ENCODE measurements around the gene MTFP1. TPM values are rescaled to one million over a fixed set of nuclear protein-coding genes. Genes with fewer than 3 reads are reported as not detected.
A peak's percentile ranks its signal among the peaks of the same experiment; 100 is the strongest.

MTFP1 gene, protein sequence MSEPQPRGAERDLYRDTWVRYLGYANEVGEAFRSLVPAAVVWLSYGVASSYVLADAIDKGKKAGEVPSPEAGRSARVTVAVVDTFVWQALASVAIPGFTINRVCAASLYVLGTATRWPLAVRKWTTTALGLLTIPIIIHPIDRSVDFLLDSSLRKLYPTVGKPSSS
- total RNA-seq (2014; rRNA removed; shearing (Covaris generic)) = 46.2 and 48.6 TPM in 2 replicates

DNA sequence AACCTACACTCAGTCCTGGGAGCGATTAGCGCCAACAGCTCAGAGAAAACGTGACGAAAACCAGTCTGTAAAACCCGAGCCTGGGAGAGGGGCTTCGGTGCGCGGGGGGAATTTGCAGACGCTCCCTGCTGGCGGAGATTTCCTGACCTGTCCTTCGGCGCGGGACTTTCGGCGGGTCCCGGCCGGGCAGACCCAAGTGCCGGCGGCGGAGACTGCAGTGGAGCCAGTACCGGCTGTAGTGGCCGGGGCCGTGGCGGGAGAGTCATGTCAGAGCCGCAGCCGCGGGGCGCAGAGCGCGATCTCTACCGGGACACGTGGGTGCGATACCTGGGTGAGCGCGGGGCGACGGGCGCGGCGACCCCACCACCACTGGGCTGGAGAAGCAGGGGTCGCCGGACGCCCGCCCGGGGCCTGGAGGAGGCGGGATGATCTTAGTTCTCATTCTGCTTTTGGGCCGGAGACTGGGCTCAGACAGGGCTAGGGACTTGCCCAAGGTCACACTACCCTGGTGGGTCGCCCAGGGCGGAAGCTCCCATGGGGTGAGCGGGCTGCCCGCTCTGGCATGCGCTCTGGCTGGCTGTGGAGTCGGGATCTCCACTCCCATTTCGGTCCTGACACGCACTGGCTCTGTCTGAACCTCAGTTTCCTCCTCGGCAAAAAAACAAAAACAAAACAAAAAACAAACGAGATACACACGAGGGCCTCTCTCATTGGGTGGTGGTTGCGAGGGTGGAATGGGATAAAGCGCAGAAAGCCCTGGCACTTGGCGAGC lies at the start of gene MTFP1:
MTFP1 (plus strand) TSS at position 153 of the 772 bp plus-strand sequence; CDS start at position 265, 112 bp downstream.
- H3K27me3 ChIP-seq (replicated peaks) = no peaks in the 10 kb centered on the region
- peak within 1 kb of the TSS; percentile 52 for H3K27ac ChIP-seq
- H3K9me3 ChIP-seq (replicated peaks) = no peaks in the 10 kb centered on the region
- peak; percentile 76 for DNase-seq (ENCODE audit: low read depth in 1 of 2, low spot score in 2 of 2)
- peaks cover 51% of the 10 kb centered on the region for H3K4me1 ChIP-seq (replicated peaks)
- H3K4me3 ChIP-seq = peak within 1 kb of the TSS; percentile 64
- peaks cover 19% of the 10 kb centered on the region; the same call in 1 of the 2 replicates for H3K36me3 ChIP-seq

DNA sequence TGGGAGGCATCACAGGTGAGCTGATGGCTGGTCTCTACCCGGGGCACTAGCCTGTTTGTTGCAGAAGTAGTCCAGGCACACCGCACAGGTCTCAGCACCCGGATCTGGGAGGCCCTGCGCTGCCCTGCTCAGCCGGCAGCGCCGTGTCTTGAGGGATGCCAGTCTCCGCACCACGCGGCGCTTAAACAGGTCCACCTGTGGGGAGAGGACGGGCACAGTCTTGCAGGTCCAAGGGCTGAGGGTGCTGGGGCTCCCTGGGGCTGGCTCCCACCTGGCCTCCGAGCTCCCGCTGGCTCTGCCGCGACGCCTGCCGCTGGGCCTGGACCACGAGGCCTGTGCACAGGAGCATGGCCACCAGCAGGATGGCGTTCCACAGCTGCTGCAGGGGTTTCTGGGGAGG lies 45.6 kb upstream of the MTFP1 start:
- H3K36me3 ChIP-seq = 0 out of 2 replicates have a peak, but pooled peaks cover 3% of the 10 kb centered on the region
- H3K4me1 ChIP-seq (replicated peaks) = no peaks in the 10 kb centered on the region
- no peak overlapping the region for H3K4me3 ChIP-seq
- H3K27me3 ChIP-seq (replicated peaks) = no peaks in the 10 kb centered on the region
- no peaks in the 10 kb centered on the region for H3K9me3 ChIP-seq (replicated peaks)
- no peak overlapping the region for H3K27ac ChIP-seq
- no peak for DNase-seq (ENCODE audit: low read depth in 1 of 2, low spot score in 2 of 2)

DNA sequence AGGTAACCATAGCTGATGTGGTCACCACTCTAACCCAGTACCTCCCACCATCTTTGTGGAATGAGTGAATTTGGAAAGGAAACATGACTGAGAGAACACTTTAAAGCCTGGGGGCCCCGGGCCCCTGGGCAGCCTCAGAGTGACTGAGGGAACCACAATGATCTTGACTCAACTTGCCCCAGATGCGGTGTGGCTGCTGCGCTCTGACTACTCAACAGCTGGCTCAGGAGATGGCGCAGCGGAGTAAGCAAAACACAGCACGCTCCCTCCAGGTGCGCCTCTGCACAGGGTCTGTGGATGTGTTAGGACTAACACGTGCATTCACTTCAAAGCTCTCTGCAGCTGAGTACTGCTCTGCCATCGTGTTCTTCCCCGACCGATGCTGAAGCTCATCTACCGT lies 44.3 kb upstream of the MTFP1 start:
- H3K36me3 ChIP-seq = 0 out of 2 replicates have a peak, but pooled peaks cover 3% of the 10 kb centered on the region
- H3K27me3 ChIP-seq (replicated peaks) = no peaks in the 10 kb centered on the region
- no peaks in the 10 kb centered on the region for H3K9me3 ChIP-seq (replicated peaks)
- no peak overlapping the region for H3K4me3 ChIP-seq
- DNase-seq (ENCODE audit: low read depth in 1 of 2, low spot score in 2 of 2) = no peak
- H3K27ac ChIP-seq = no peak overlapping the region
- H3K4me1 ChIP-seq (replicated peaks) = peaks cover under 1% of the 10 kb centered on the region; the same call in 1 of the 2 replicates

DNA sequence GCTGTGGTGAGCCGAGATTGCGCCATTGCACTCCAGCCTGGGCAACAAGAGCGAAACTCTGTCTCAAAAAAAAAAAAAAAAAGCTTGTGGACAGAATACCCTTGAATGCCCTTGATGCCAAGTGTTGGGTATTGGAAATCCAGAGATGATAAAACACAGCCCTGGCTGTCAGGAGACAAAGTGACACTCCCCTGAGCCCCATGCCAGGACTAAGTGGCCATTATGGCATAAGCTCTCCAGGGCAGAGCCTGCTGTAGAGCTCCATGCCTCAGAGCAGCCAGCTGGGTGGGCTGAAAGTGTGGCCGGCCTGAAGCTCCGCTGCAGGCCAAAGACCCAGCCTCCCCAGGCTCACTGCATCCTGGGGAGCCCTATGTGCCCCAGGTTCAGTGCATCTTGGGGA lies 43.2 kb upstream of the MTFP1 start:
- no peaks in the 10 kb centered on the region for H3K9me3 ChIP-seq (replicated peaks)
- peaks cover 6% of the 10 kb centered on the region for H3K4me1 ChIP-seq (replicated peaks)
- DNase-seq (ENCODE audit: low read depth in 1 of 2, low spot score in 2 of 2) = no peak
- H3K27ac ChIP-seq = no peak overlapping the region
- H3K27me3 ChIP-seq (replicated peaks) = no peaks in the 10 kb centered on the region
- no peak overlapping the region for H3K4me3 ChIP-seq
- 0 out of 2 replicates have a peak, but pooled peaks cover 3% of the 10 kb centered on the region for H3K36me3 ChIP-seq

DNA sequence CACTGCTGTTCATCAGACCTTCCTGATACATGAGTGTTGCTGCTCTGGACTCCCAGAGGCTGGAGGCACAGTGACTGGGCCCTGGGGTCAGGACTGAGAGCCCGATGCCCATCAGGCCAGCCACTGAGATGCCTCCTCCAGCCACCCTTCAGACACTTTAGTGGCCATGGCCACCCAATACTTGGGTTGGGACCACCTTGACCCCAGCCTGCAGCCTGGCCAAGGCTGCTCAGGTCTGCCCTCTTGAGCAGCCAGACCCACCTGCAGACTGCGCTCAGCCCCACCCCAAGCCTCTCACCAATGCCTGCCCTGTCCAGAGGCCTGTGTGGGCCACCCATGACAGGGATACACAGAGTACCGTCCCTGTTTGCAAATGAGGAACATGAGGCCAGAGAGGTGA lies 42.5 kb upstream of the MTFP1 start:
- Histone ChIP-seq H3K27me3 (replicated peaks) (no peaks in the 10 kb centered on the region), H3K9me3 (replicated peaks) (no peaks in the 10 kb centered on the region), H3K4me1 (replicated peaks) (peaks cover 9% of the 10 kb centered on the region), H3K4me3 (no peak overlapping the region), H3K27ac (no peak overlapping the region), H3K36me3 (no peaks in the 10 kb centered on the region)
- DNase-seq (ENCODE audit: low read depth in 1 of 2, low spot score in 2 of 2) = no peak

DNA sequence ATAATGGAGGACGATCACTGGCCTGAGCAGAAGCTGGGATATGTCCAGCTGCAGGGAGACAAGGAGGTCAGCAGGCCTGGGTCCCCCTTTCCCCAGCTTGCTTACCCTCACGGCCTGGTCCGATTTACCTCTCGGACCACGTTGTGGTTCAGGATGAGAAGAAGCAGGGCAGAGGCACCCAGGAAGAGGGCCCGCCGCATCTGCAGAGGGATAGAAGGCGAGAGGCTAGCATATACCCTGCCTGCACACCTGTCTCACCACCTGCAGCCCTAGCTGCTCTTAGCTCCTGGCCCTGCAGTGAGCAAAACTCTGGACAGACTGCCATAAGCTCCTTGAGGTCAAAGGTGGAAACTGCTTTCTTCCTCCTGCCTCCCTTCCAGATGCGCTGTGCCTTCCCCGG lies 39.6 kb upstream of the MTFP1 start:
- H3K4me1 ChIP-seq (replicated peaks) = peaks cover 9% of the 10 kb centered on the region
- H3K27ac ChIP-seq = no peak overlapping the region
- 0 out of 2 replicates have a peak, but pooled peaks cover 4% of the 10 kb centered on the region for H3K9me3 ChIP-seq (replicated peaks)
- no peaks in the 10 kb centered on the region for H3K36me3 ChIP-seq
- no peak overlapping the region for H3K4me3 ChIP-seq
- no peak for DNase-seq (ENCODE audit: low read depth in 1 of 2, low spot score in 2 of 2)
- no peaks in the 10 kb centered on the region for H3K27me3 ChIP-seq (replicated peaks)

DNA sequence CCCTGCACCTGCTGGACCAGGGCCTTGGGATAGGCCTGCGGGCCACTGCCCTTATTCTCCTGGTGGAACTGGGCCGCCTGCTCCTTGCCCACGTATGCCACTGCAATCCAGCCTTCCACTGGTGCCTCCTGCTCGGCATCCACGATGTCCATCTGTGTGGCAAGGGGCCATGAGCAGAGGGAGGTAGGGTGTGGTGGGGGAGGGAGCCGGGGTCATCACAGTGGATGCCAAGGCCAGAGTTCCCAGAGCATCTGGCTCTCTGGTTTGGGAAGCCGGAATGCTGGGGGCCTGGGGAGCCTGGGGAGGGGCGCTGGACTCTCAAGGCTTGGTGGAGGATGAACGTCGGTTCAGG lies 39.0 kb upstream of the MTFP1 start:
- DNase-seq (ENCODE audit: low read depth in 1 of 2, low spot score in 2 of 2) = no peak

DNA sequence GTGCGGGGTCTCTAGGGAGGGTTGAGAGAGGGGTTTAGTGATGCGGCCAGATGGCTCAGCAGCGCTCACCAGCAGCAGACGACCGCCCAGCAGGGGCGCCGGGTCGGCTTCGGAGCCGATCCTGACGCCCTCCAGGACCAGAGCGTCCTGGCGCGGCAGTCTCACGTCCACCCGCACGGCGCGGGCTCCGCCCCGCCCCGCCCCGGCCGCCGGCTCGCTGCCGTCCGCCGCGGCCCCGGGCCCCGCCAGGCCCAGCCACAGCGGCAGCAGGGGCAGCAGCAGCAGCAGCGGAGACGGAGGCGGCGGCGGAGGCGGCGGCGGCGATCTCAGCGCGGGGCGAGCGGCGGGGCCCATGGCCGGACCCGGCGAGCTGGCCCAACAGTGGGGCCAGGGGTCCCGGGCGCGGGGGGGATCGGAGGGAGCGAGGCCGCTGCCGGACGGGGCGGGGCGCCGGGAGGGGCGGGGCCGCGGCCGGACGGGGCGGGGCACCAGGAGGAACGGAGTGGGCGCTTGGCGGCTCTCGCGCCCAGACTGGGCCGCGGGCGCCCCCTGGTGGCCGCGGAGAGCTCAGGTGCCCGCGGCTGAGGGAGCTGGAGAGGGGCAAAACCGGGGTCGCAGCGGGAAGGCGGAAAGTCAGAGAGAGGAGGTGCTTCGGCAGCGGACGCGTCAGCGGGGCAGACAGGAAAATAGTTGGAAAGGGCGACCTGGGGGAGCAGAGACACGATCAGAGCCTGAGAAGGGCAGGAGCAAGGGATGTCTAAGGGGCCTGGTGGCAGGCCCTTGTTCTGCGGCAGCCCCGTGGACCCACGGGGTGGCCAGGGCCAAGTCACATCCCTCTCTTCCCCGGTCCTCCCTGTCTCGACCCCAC lies 38.4 kb upstream of the MTFP1 start, which contains the start of gene RNF215:
RNF215 (minus strand) TSS at position 452 of the 868 bp plus-strand sequence; CDS start at position 354, 98 bp downstream.
- H3K4me1 ChIP-seq (replicated peaks) = peaks cover 15% of the 10 kb centered on the region
- H3K36me3 ChIP-seq = no peaks in the 10 kb centered on the region
- no peaks in the 10 kb centered on the region for H3K27me3 ChIP-seq (replicated peaks)
- H3K27ac ChIP-seq = no peak within 1 kb of the TSS
- peak; percentile 74 to 75 for DNase-seq (ENCODE audit: low read depth in 1 of 2, low spot score in 2 of 2)
- 0 out of 2 replicates have a peak, but pooled peaks cover 4% of the 10 kb centered on the region for H3K9me3 ChIP-seq (replicated peaks)
- H3K4me3 ChIP-seq = peak within 1 kb of the TSS; percentile 59

More for the DNA sequence above, 39.0 kb upstream of the MTFP1 start:
- Histone ChIP-seq H3K27ac (no peak overlapping the region), H3K36me3 (no peaks in the 10 kb centered on the region), H3K4me1 (replicated peaks) (peaks cover 14% of the 10 kb centered on the region), H3K4me3 (peak overlapping the region; percentile 59), H3K9me3 (replicated peaks) (0 out of 2 replicates have a peak, but pooled peaks cover 4% of the 10 kb centered on the region), H3K27me3 (replicated peaks) (no peaks in the 10 kb centered on the region)

DNA sequence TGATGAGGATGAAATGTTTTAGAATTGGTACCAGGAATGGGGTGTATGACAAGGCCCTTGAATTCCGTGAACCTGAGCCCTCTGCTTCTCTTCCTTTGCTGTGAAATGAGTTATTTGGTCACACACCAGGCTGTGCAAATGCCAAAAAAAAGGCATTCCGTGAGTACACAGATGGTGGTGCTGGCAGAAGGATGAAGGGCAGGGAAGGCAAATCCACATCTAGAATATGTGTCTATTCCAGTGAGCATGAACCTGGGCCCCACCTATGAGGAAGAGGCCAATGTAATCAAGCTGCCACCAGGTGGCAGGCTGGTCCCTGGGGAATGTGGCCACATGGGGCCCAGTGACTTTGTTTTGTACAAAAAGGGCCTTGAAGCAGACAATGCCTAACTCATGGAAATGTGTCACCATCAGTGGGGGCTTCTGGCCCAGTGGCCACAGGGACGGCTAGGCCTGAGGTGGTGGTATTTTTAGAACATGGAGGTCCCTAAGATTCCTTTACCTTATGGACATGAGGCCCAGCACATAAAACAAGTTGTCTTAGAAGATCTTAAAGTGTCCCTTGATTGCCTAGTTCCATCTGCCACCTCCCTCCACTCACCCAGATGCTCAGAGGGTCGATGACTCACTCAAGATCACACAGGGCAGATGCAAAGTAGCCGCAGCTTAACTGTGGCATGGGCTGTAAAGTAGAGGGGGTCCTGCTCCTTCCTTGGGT lies 34.4 kb upstream of the MTFP1 start:
- 0 out of 2 replicates have a peak, but pooled peaks cover 4% of the 10 kb centered on the region for H3K9me3 ChIP-seq (replicated peaks)
- no peaks in the 10 kb centered on the region for H3K27me3 ChIP-seq (replicated peaks)
- no peak overlapping the region for H3K4me3 ChIP-seq
- H3K4me1 ChIP-seq (replicated peaks) = peaks cover 15% of the 10 kb centered on the region
- no peak overlapping the region for H3K27ac ChIP-seq
- no peaks in the 10 kb centered on the region for H3K36me3 ChIP-seq
- DNase-seq (ENCODE audit: low read depth in 1 of 2, low spot score in 2 of 2) = peak; percentile 74 to 75

DNA sequence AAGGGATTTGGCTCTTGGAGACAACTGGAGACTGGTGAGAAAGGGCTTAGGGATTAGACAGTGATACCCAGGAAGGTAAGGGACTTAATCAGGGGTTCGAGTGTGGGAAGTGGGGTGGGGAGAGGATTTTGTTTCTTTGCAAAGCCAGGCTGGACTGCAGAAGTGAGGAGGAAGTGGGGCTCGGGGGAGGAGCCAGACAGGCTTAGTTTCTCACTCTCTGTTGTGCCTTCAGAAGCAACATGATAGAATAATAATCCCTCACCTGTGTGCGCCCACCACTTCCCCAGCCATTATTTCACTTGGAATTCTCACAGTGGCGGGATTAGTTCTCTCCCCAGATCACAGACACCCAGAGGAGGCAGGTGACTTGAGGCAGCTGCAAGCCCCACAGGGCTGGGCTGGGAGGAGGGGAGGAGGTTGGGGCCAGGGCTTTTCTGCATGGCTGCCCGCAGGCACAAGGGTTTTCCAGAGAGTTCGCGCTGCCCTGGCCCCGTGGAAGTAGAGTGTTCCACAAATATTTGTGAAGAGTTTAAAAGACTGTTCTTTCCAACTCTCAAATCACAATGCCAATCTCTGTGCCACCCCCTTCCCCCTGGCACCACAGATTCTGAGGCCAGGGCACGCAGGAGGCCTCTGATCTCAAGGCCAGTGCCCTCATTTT lies 32.8 kb upstream of the MTFP1 start:
- H3K36me3 ChIP-seq = no peaks in the 10 kb centered on the region
- H3K4me3 ChIP-seq = no peak overlapping the region
- DNase-seq (ENCODE audit: low read depth in 1 of 2, low spot score in 2 of 2) = no peak
- H3K4me1 ChIP-seq (replicated peaks) = peaks cover 10% of the 10 kb centered on the region
- 0 out of 2 replicates have a peak, but pooled peaks cover 4% of the 10 kb centered on the region for H3K9me3 ChIP-seq (replicated peaks)
- H3K27me3 ChIP-seq (replicated peaks) = no peaks in the 10 kb centered on the region
- no peak overlapping the region for H3K27ac ChIP-seq

DNA sequence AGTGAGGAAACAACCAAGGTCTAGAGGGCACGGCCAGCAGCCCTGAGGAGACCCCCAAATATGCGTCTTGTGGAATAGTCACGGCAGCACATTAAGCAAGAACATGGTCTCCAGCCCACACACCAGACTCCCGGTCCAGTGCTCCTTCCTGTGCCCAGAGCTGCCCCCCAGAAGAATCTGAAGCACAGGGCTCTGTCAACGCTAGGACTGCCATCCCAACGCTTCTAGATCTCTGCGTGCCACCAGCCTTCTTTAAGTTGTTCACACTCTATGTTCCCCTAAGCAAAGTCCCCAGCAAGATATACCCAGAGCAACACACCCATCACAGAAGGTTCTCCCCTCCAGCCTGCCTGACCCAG lies 32.3 kb upstream of the MTFP1 start:
- Histone ChIP-seq H3K4me1 (replicated peaks) (peaks cover 15% of the 10 kb centered on the region), H3K9me3 (replicated peaks) (0 out of 2 replicates have a peak, but pooled peaks cover 4% of the 10 kb centered on the region), H3K36me3 (no peaks in the 10 kb centered on the region), H3K4me3 (no peak overlapping the region), H3K27ac (no peak overlapping the region), H3K27me3 (replicated peaks) (no peaks in the 10 kb centered on the region)
- no peak for DNase-seq (ENCODE audit: low read depth in 1 of 2, low spot score in 2 of 2)

DNA sequence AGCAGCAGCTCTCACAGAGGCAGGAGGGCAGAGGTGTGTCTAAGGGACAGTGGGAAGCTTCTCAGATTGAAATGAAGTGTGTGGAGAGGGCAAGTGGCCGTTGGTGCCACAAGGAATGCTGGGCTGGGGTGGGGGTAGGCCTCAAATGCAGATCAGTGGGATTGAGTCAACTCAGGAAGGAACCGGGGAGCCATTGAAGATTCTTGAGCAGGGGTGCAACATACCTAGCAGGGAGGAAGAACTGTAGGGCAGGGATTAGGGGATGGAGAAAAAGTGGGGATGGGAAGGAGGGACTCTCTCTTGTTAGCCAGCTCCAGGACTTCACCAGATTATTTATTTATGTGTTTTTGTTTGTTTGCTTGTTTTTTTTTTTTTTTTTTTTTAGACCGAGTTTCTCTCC lies 31.7 kb upstream of the MTFP1 start:
- DNase-seq (ENCODE audit: low read depth in 1 of 2, low spot score in 2 of 2) = no peak
- H3K27me3 ChIP-seq (replicated peaks) = no peaks in the 10 kb centered on the region
- H3K36me3 ChIP-seq = no peaks in the 10 kb centered on the region
- 0 out of 2 replicates have a peak, but pooled peaks cover 4% of the 10 kb centered on the region for H3K9me3 ChIP-seq (replicated peaks)
- peaks cover 20% of the 10 kb centered on the region for H3K4me1 ChIP-seq (replicated peaks)
- no peak overlapping the region for H3K27ac ChIP-seq
- H3K4me3 ChIP-seq = no peak overlapping the region
